Gastrocnemius medialis (tissue), 4 donors: Measurements from ENCODE around the gene LCN9. TPM values are rescaled to one million over a fixed set of nuclear protein-coding genes. Genes with fewer than 3 reads are reported as not detected.

ENCODE experiments used
- ATAC-seq, 2 donors: fragments of 150-250 bp; one replicate each; pipeline ENCODE4 v1.9.1; 2016
- DNase-seq, 2 donors: peaks; one replicate each; pipeline ENCODE4 v3.0.0-alpha.2; 2019
- H3K27ac ChIP-seq, 4 donors: fragments of 200-600 bp; sonication (generic); 1 replicate in 1 of 4; 2 replicates in 3 of 4; pipeline ENCODE4 v1.5.1; 2016 to 2018; ENCODE audit warnings: mild to moderate bottlenecking in 2 of 4, moderate library complexity in 1 of 4
- H3K27me3 ChIP-seq, 3 donors: fragments of 200-600 bp; sonication (generic) in 2 of 3; 1 replicate in 1 of 3; 2 replicates in 2 of 3; pipeline versions ENCODE4 v1.5.1 to v1.6.0; 2016 to 2019; ENCODE audit warnings: mild to moderate bottlenecking in 1 of 3, moderate library complexity in 1 of 3
- H3K36me3 ChIP-seq, 2 donors: fragments of 200-600 bp; sonication (generic) in 1 of 2; one replicate each; pipeline ENCODE4 v1.5.1; 2017 to 2018
- H3K4me1 ChIP-seq, 2 donors: fragments of 200-600 bp; sonication (generic) in 1 of 2; one replicate each; pipeline ENCODE4 v1.5.1; 2016 to 2017; ENCODE audit warnings: mild to moderate bottlenecking in 2 of 2
- H3K4me3 ChIP-seq, 4 donors: fragments of 200-600 bp; sonication (generic) in 3 of 4; 1 replicate in 1 of 4; 2 replicates in 3 of 4; pipeline ENCODE4 v1.5.1; 2016 to 2019; ENCODE audit warnings: mild to moderate bottlenecking in 2 of 4
- H3K9me3 ChIP-seq, 3 donors: fragments of 200-600 bp; sonication (generic) in 2 of 3; 1 replicate in 1 of 3; 2 replicates in 2 of 3; pipeline ENCODE4 v1.5.1; 2016 to 2019
- CTCF ChIP-seq, 5 experiments: fragments of 450-650 bp in 3 of 5; fragments of 200-600 bp in 2 of 5; sonication (generic) in 2 of 5; IDR thresholded peaks in 4 of 5; conservative IDR thresholded peaks in 1 of 5; 1 replicate in 4 of 5; 2 replicates in 1 of 5; pipeline ENCODE4 v1.5.1; 2016 to 2019; ENCODE audit warnings: antibody characterized with exemption in 5 of 5, mild to moderate bottlenecking in 3 of 5, moderate library complexity in 3 of 5
- POLR2A ChIP-seq, 2 donors: fragments of 450-650 bp; IDR thresholded peaks; one replicate each; pipeline ENCODE4 v1.6.1; 2017; ENCODE audit warnings: antibody characterized with exemption in 2 of 2, mild to moderate bottlenecking in 2 of 2, moderate library complexity in 2 of 2
- in situ Hi-C, 4 donors: fragments of 200-750 bp; cut with MboI; loops; one replicate each; pipeline versions ENCODE4 v1.15.0 to v1.8.0; 2017; ENCODE audit warnings: low sequenced_read_pairs in 4 of 4
- intact Hi-C: fragments of 100-400 bp; cut with DNase I; formaldehyde crosslinking; loops from one replicate; pipeline ENCODE4 v1.15.1; 2023; ENCODE audit warnings: low total_unique reads
- total RNA-seq, 4 donors: library from RNA; depleted of rRNA; stranded (reverse); fragments of >200 nt; gene quantifications; one replicate each; pipeline versions ENCODE4 v1.1.0 to v1.2.3, GENCODE V29; 2016

Gene LCN9
- total RNA-seq, 4 donors from 2014 or later = not detected

DNA sequence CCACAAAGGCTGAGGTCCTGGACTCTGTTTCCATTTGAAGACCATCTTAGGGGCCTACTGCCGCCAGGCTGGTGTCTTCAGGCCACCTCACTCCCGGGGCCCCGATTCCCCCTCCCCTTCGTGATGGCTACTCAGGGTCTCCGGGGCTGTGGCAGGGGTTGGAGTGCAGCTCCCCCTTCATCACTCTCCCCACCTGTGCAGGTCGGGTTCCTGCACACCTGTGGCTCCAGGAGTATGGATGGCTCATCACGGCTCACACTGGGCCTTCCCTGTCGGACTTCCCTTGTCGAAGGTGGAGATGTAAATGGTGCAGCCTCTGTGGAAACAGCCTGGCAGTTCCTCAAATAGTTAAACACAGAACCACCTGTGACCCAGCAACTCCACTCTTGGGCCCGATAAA lies 11.9 kb downstream of the LCN9 start:
- Histone ChIP-seq H3K4me3 (no peak overlapping the region), H3K36me3 (no peaks in the 10 kb centered on the region), H3K27ac (no peak overlapping the region), H3K4me1 (no peaks in the 10 kb centered on the region), H3K27me3 (peaks cover 4 to 11% (median 10%) of the 10 kb centered on the region in 3 donors), H3K9me3 (no peaks in the 10 kb centered on the region)
- TF ChIP-seq CTCF (IDR thresholded peaks at IDR 0.05 in 4 of 5, conservative IDR thresholded peaks at IDR 0.05 in 1 of 5) (no peak), POLR2A (IDR thresholded peaks at IDR 0.05) (no peak)
- ATAC-seq (no peak), DNase-seq (no peak)
- intact Hi-C loops (no loop called here), in situ Hi-C loops (no loop called here)

- no peak for DNase-seq
- TF ChIP-seq POLR2A (IDR thresholded peaks at IDR 0.05) (no peak), CTCF (IDR thresholded peaks at IDR 0.05 in 4 of 5, conservative IDR thresholded peaks at IDR 0.05 in 1 of 5) (no peak)
- H3K4me1 ChIP-seq = no peaks in the 10 kb centered on the region
- in situ Hi-C loops (no loop called here), intact Hi-C loops (no loop called here)
- H3K4me3 ChIP-seq = no peak overlapping the region
- peaks cover 4 to 12% (median 7%) of the 10 kb centered on the region in 3 donors for H3K27me3 ChIP-seq
- no peaks in the 10 kb centered on the region for H3K36me3 ChIP-seq
- ATAC-seq = no peak
- H3K9me3 ChIP-seq = no peaks in the 10 kb centered on the region
- no peak overlapping the region for H3K27ac ChIP-seq
Measured at GRCh38 chr9:135676891-135677290, 13.8 kb downstream of the LCN9 start.

DNA sequence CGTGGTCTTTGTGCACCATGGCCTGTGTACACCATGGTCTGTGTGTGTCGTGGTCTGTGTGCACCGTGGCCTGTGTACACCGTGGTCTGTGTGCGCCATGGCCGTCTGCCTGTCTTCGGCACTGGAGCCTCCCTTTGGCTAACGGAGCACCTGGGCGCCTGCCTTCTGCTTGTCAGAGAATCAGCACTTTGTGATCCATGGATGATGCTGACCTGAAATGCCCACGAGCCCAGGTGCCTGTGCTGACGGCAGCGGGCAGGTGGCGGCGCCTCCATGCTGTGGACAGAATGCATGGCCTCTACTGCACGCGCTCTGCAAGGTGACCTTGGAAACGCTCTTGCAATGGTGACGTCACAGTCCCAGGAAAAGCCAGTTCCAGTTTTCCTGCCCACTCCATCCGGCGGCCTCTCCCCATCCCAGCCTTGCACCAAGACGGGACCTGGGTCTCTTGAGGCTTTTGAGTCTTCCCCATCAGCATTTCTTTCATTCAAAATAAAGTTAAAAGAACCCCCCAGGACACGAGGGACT lies 14.6 kb downstream of the LCN9 start:
- Histone ChIP-seq H3K4me1 (no peaks in the 10 kb centered on the region), H3K27me3 (peaks cover 0 to 12% (median 8%) of the 10 kb centered on the region in 3 donors), H3K9me3 (no peaks in the 10 kb centered on the region), H3K27ac (no peak overlapping the region), H3K36me3 (no peaks in the 10 kb centered on the region), H3K4me3 (no peak overlapping the region)
- in situ Hi-C loops (no loop called here), intact Hi-C loops (no loop called here)
- ATAC-seq = no peak
- TF ChIP-seq POLR2A (IDR thresholded peaks at IDR 0.05) (no peak), CTCF (IDR thresholded peaks at IDR 0.05 in 4 of 5, conservative IDR thresholded peaks at IDR 0.05 in 1 of 5) (no peak)
- DNase-seq = no peak

DNA sequence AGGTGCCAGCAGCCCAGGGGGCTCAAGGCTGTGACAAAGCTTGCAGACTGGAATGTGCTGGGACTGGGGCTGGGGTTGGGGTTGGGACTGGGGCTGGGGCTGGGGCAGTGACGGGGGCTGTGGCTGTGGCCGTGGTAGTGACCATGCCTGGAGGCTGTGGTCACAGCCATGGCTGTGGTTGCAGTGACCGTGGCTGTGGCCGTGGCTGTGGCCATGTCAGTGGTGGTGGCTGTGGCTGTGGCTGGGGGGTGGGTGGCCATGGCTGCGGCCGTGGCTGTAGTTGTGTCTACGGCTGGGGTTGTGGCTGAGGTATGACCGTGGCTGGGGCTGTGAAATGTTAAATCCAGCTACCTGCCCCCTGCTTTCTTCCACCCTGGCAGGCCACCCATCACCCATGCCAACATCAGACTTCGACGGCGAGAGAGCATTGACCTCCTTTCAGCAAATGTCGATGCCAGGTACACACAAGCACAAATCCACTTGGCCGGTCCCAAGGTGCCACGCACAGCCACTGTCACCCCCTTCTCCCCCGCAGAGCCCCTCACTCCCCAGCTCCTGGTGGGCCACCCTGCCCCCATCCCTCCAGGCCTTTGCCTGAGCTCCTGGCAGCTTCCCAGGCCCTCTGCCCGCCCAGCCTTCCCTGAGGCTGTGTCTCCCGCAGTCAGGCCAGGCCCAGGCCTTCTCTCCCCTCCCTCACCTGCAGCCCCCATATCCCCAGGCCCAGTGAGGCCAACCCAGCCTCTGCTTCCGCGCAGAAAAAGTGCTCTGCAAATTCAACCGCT lies 15.3 kb downstream of the LCN9 start:
- H3K27me3 ChIP-seq = peaks cover 0 to 16% (median 11%) of the 10 kb centered on the region in 3 donors
- no peaks in the 10 kb centered on the region for H3K4me1 ChIP-seq
- in situ Hi-C loops = no loop called here

More for the DNA sequence above, 15.3 kb downstream of the LCN9 start:
- intact Hi-C loops = no loop called here
- Histone ChIP-seq H3K36me3 (no peaks in the 10 kb centered on the region), H3K27ac (no peak overlapping the region), H3K4me3 (no peak overlapping the region), H3K9me3 (no peaks in the 10 kb centered on the region)
- DNase-seq (no peak), ATAC-seq (no peak)
- TF ChIP-seq POLR2A (IDR thresholded peaks at IDR 0.05) (no peak), CTCF (IDR thresholded peaks at IDR 0.05 in 4 of 5, conservative IDR thresholded peaks at IDR 0.05 in 1 of 5) (no peak)
